OCI-LY3 (cell line): ENCODE data around the gene PSMC2.

Experiments used
- H2AFZ ChIP-seq: fragments of 200-600, 300-600 bp; shearing (Covaris generic); 2 replicates; pipeline ENCODE4 v1.6.0; 2014; ENCODE audit warnings: antibody characterized with exemption, low read depth, low read length
- H3K27ac ChIP-seq: fragments of 200-600, 300-600 bp; sonication (generic); 2 replicates; pipeline ENCODE4 v1.5.1; 2014; ENCODE audit warnings: mild to moderate bottlenecking, low read length, moderate library complexity, mixed read lengths
- H3K27me3 ChIP-seq: fragments of 200-600, 300-600 bp; sonication (generic); 2 replicates; pipeline ENCODE4 v1.6.1; 2014; ENCODE audit warnings: low read depth, low read length, mixed read lengths
- H3K36me3 ChIP-seq: fragments of 200-600, 300-600 bp; sonication (generic); replicated peaks from 2 replicates; pipeline ENCODE3; 2014; ENCODE audit warnings: low read depth, low read length, mixed read lengths
- H3K4me1 ChIP-seq: fragments of 300-600, 200-600 bp; sonication (generic); 2 replicates; pipeline ENCODE4 v1.6.1; 2014; ENCODE audit warnings: low read length, mixed read lengths
- H3K4me2 ChIP-seq: fragments of 200-600, 300-600 bp; sonication (generic); 2 replicates; pipeline ENCODE4 v1.6.1; 2014; ENCODE audit warnings: low read length, mixed read lengths
- H3K4me3 ChIP-seq: fragments of 300-600, 200-600 bp; sonication (generic); 2 replicates; pipeline ENCODE4 v1.5.1; 2014; ENCODE audit warnings: antibody characterized with exemption, mild to moderate bottlenecking, low read length, moderate library complexity
- H3K79me2 ChIP-seq: fragments of 300-600, 200-600 bp; shearing (Covaris generic); 2 replicates; pipeline ENCODE4 v1.6.1; 2014; ENCODE audit warnings: mild to moderate bottlenecking, low read length, mixed read lengths
- H3K9ac ChIP-seq: fragments of 300-600, 200-600 bp; shearing (Covaris generic); 2 replicates; pipeline ENCODE4 v1.6.0; 2014; ENCODE audit warnings: mild to moderate bottlenecking, low read length, moderate library complexity
- H3K9me3 ChIP-seq: fragments of 200-600, 300-600 bp; shearing (Covaris generic); 2 replicates; pipeline ENCODE4 v1.6.1; 2014; ENCODE audit warnings: low read length, mixed read lengths; ENCODE audit not compliant: insufficient read depth
- H4K20me1 ChIP-seq: fragments of 200-600, 300-600 bp; sonication (generic); 2 replicates; pipeline ENCODE4 v1.6.1; 2016; ENCODE audit warnings: low read length, mixed read lengths; ENCODE audit not compliant: insufficient read depth
- CTCF ChIP-seq: fragments of 200-600, 300-600 bp; sonication (generic); IDR thresholded peaks from 2 replicates; pipeline ENCODE4 v1.5.1; 2014; ENCODE audit warnings: antibody characterized with exemption, low read length, low read depth
- EZH2phosphoT487 ChIP-seq: fragments of 200-600 bp; shearing (Covaris generic); IDR thresholded peaks from 2 replicates; pipeline ENCODE4 v1.6.1; 2018; ENCODE audit warnings: antibody characterized with exemption, mixed run types, low read depth

PSMC2 gene

DNA sequence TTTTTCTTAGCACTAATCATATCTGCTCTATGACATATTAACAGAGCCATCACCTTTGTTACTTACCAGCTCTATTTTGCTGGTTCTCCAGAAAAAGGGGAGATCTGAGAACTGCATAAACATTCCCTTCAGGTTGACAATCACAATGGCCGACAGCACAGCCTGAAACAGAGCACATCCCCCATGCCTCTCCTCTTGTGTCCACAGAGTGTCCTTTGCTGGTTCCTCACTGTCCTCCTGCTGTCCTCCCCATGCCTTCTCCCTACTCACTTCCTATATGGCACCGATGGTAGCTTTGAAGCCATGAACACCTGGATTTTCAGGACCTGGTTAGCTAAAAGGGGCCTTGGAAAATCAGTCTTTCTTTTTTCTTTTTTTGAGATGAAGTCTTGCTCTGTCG, 41.8 kb downstream of the PSMC2 start:
- no peaks in the 10 kb centered on the region for H4K20me1 ChIP-seq
- H3K36me3 ChIP-seq, result no peaks in the 10 kb centered on the region
- H2AFZ ChIP-seq, result no peak overlapping the region

DNA sequence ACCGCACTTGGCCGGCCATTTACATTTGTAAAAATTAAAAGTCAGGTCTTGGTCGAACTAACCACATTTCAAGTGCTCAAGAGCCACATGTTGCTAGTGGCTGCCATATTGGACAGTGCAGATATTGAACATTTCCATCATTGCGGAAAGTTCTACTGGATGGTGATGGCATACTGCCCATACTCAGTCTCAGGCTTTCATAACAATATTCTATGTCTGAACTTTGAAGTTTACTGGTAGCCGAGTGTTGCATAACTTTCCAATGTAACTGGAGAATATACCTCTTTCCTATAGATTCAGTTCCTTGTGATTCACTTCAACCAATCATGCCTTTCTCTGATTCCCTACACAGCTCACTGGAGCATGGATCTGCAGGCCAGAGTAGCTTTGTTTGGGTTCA, 43.7 kb downstream of the PSMC2 start:
- no peak overlapping the region for H3K4me2 ChIP-seq
- no peak overlapping the region for H3K27ac ChIP-seq
- H2AFZ ChIP-seq, result no peak overlapping the region
- H3K4me3 ChIP-seq, result no peak overlapping the region
- no peak overlapping the region for H3K9ac ChIP-seq
- no peaks in the 10 kb centered on the region for H4K20me1 ChIP-seq
- H3K36me3 ChIP-seq, result no peaks in the 10 kb centered on the region
- no peaks in the 10 kb centered on the region for H3K9me3 ChIP-seq
- peaks cover 5% of the 10 kb centered on the region for H3K4me1 ChIP-seq
- TF ChIP-seq EZH2phosphoT487 (no peak), CTCF (no peak)
- H3K27me3 ChIP-seq, result 0 out of 2 replicates have a peak, but pooled peaks cover 2% of the 10 kb centered on the region
- no peaks in the 10 kb centered on the region for H3K79me2 ChIP-seq

More for the DNA sequence above, 41.8 kb downstream of the PSMC2 start:
- Histone ChIP-seq H3K4me2 (no peak overlapping the region), H3K79me2 (no peaks in the 10 kb centered on the region), H3K9me3 (no peaks in the 10 kb centered on the region), H3K27me3 (0 out of 2 replicates have a peak, but pooled peaks cover 2% of the 10 kb centered on the region), H3K9ac (no peak overlapping the region), H3K4me1 (peaks cover 5% of the 10 kb centered on the region), H3K4me3 (no peak overlapping the region), H3K27ac (no peak overlapping the region)
- TF ChIP-seq EZH2phosphoT487 (no peak), CTCF (no peak)

DNA sequence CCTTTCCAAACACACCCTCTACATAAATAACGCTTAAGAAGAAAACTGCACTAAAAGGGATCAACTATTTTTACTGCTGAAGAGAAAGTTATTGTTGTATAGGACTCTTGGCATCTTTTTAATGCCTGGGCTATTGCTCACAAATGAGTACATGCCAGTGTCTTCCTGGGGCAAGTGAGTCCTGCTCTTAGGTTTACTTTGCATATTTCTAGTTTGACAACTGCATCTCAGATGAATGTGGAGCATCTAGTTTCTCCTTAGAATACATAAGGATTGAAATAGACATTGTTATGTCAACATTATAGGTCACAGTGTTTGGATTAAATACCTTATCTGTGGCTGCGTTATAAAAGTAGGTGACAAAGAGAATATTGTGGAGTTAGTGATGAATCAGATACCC, 44.5 kb downstream of the PSMC2 start:
- no peak overlapping the region for H3K4me2 ChIP-seq
- H3K4me3 ChIP-seq, result no peak overlapping the region
- no peak for TF ChIP-seq EZH2phosphoT487
- no peak for TF ChIP-seq CTCF
- no peak overlapping the region for H2AFZ ChIP-seq
- peaks cover 4% of the 10 kb centered on the region for H3K4me1 ChIP-seq
- no peaks in the 10 kb centered on the region for H3K79me2 ChIP-seq
- H4K20me1 ChIP-seq, result no peaks in the 10 kb centered on the region
- H3K9me3 ChIP-seq, result no peaks in the 10 kb centered on the region
- H3K27ac ChIP-seq, result no peak overlapping the region
- H3K9ac ChIP-seq, result no peak overlapping the region
- no peaks in the 10 kb centered on the region for H3K36me3 ChIP-seq
- 0 out of 2 replicates have a peak, but pooled peaks cover 2% of the 10 kb centered on the region for H3K27me3 ChIP-seq

DNA sequence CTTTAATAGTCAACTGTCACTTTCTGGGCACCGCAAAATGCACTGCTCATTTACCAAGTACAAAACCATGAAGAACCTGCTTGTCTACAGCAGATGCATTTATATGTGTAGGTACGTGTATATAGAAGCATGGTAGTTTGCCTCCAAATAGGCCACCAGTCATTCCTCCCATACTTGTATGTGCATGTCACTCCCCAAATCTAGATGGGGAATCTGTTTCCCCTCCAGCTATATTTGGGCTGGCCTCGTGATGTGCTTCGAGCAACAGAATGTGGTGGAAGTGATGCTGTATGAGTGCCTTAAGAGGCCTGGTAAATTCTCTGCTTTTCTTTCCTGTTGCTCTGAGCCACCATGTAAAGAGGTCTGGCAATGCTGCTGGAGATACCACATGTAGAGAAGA, 47.1 kb downstream of the PSMC2 start:
- Histone ChIP-seq H3K9me3 (no peaks in the 10 kb centered on the region), H2AFZ (no peak overlapping the region)
- TF ChIP-seq EZH2phosphoT487, result no peak
- no peak for TF ChIP-seq CTCF

More for the DNA sequence above, 47.1 kb downstream of the PSMC2 start:
- 0 out of 2 replicates have a peak, but pooled peaks cover 2% of the 10 kb centered on the region for H3K27me3 ChIP-seq
- no peaks in the 10 kb centered on the region for H4K20me1 ChIP-seq
- no peak overlapping the region for H3K4me3 ChIP-seq
- H3K79me2 ChIP-seq, result no peaks in the 10 kb centered on the region
- H3K27ac ChIP-seq, result no peak overlapping the region
- H3K36me3 ChIP-seq, result no peaks in the 10 kb centered on the region
- H3K4me1 ChIP-seq, result no peaks in the 10 kb centered on the region
- H3K9ac ChIP-seq, result no peak overlapping the region
- no peak overlapping the region for H3K4me2 ChIP-seq
